Tibial nerve (tissue), 3 donors: Measurements from ENCODE around the gene SPSB3.

Experiments
- POLR2A ChIP-seq, 2 donors: fragments of 450-650 bp; IDR thresholded peaks; one replicate each; pipeline ENCODE4 v1.6.1; 2017; ENCODE audit warnings: antibody characterized with exemption in 2 of 2, mild to moderate bottlenecking in 2 of 2, moderate library complexity in 2 of 2
- TF ChIP-seq, protein P1 (sequence below), 5 experiments: fragments of 200-600 bp in 3 of 5; fragments of 450-650 bp in 2 of 5; sonication (generic) in 3 of 5; IDR thresholded peaks; one replicate each; pipeline ENCODE4 v1.5.1; 2016 to 2019; ENCODE audit warnings: antibody characterized with exemption in 5 of 5, mild to moderate bottlenecking in 3 of 5, moderate library complexity in 2 of 5

- TF ChIP-seq, protein P1, sequence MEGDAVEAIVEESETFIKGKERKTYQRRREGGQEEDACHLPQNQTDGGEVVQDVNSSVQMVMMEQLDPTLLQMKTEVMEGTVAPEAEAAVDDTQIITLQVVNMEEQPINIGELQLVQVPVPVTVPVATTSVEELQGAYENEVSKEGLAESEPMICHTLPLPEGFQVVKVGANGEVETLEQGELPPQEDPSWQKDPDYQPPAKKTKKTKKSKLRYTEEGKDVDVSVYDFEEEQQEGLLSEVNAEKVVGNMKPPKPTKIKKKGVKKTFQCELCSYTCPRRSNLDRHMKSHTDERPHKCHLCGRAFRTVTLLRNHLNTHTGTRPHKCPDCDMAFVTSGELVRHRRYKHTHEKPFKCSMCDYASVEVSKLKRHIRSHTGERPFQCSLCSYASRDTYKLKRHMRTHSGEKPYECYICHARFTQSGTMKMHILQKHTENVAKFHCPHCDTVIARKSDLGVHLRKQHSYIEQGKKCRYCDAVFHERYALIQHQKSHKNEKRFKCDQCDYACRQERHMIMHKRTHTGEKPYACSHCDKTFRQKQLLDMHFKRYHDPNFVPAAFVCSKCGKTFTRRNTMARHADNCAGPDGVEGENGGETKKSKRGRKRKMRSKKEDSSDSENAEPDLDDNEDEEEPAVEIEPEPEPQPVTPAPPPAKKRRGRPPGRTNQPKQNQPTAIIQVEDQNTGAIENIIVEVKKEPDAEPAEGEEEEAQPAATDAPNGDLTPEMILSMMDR (IDR thresholded peaks at IDR 0.05), result no peak
- TF ChIP-seq POLR2A (IDR thresholded peaks at IDR 0.05), result no peak
These were observed 1.7 kb downstream of the SPSB3 start for GRCh38 chr16:1780677-1781072.
